ENCODE results near the gene CD80. TPM values are rescaled to one million over a fixed set of nuclear protein-coding genes. Genes with fewer than 3 reads are reported as not detected.

The CD80 gene
- polyA plus RNA-seq, 1 donor (not counting 4 experiments of a cell fraction or from before 2014, with no cell fraction given) = not detected

- DNase-seq (ENCODE audit: low read depth, low spot score) (no peak), FAIRE-seq (no peak)
- TF ChIP-seq EZH2 (IDR thresholded peaks at IDR 0.05; ENCODE audit: low read length) (no peak), CTCF (optimal IDR thresholded peaks at IDR 0.05 in 1 of 3, IDR thresholded peaks at IDR 0.05 in 1 of 3, conservative IDR thresholded peaks at IDR 0.05 in 1 of 3; ENCODE audit: extremely low read depth in 1 of 3, insufficient read depth in 2 of 3, low read length in 3 of 3) (no peak)
- no peaks in the 10 kb centered on the region for H3K9me3 ChIP-seq (ENCODE audit: control insufficient read depth, low read depth, low read length)
- H2AFZ ChIP-seq (ENCODE audit: control insufficient read depth, low read length) = no peak overlapping the region
- H4K20me1 ChIP-seq (ENCODE audit: control insufficient read depth, extremely low read depth, insufficient read depth, low read length) = no peaks in the 10 kb centered on the region
- no peak overlapping the region for H3K4me3 ChIP-seq (ENCODE audit: control insufficient read depth in 2 of 3, extremely low read depth in 1 of 3, insufficient read depth in 2 of 3, low read depth in 1 of 3, low read length in 3 of 3)
- H3K9me1 ChIP-seq (ENCODE audit: control insufficient read depth, extremely low read depth, insufficient read depth, low read length) = no peaks in the 10 kb centered on the region
- H3K79me2 ChIP-seq (ENCODE audit: control insufficient read depth, insufficient read depth, low read length) = peaks cover 9% of the 10 kb centered on the region
- no peak overlapping the region for H3K27ac ChIP-seq (ENCODE audit: control insufficient read depth, insufficient read depth, low read length)
- dilution Hi-C loops (cut with MboI; ENCODE audit: extremely low pct_ligation_motif_present, low sequenced_read_pairs) = no loop called here
- no peak overlapping the region for H3K4me2 ChIP-seq (ENCODE audit: control insufficient read depth, extremely low read depth, insufficient read depth, low read depth, low read length)
- no peaks in the 10 kb centered on the region for H3K4me1 ChIP-seq (ENCODE audit: control insufficient read depth, extremely low read depth, insufficient read depth, low read length)
- no peak overlapping the region for H3K9ac ChIP-seq (ENCODE audit: control insufficient read depth, extremely low read depth, insufficient read depth, low read length)
- H3K27me3 ChIP-seq (ENCODE audit: control insufficient read depth, extremely low read depth, insufficient read depth, low read length) = no peaks in the 10 kb centered on the region
- peaks cover 6 to 12% of the 10 kb centered on the region in 2 experiments for H3K36me3 ChIP-seq (ENCODE audit: control insufficient read depth in 2 of 2, extremely low read depth in 1 of 2, insufficient read depth in 2 of 2, low read length in 2 of 2)
These were observed 52.8 kb downstream of the CD80 start for GRCh38 chr3:119506631-119507030.

- Histone ChIP-seq H4K20me1 (ENCODE audit: control insufficient read depth, extremely low read depth, insufficient read depth, low read length) (no peaks in the 10 kb centered on the region), H3K36me3 (ENCODE audit: control insufficient read depth in 2 of 2, extremely low read depth in 1 of 2, insufficient read depth in 2 of 2, low read length in 2 of 2) (peaks cover 3 to 6% of the 10 kb centered on the region in 2 experiments), H3K27ac (ENCODE audit: control insufficient read depth, insufficient read depth, low read length) (no peak overlapping the region), H3K79me2 (ENCODE audit: control insufficient read depth, insufficient read depth, low read length) (peaks cover 33% of the 10 kb centered on the region), H3K4me1 (ENCODE audit: control insufficient read depth, extremely low read depth, insufficient read depth, low read length) (peaks cover 21% of the 10 kb centered on the region), H3K9me3 (ENCODE audit: control insufficient read depth, low read depth, low read length) (no peaks in the 10 kb centered on the region), H3K9ac (ENCODE audit: control insufficient read depth, extremely low read depth, insufficient read depth, low read length) (no peak overlapping the region), H3K4me2 (ENCODE audit: control insufficient read depth, extremely low read depth, insufficient read depth, low read depth, low read length) (peak overlapping the region; percentile 69), H3K27me3 (ENCODE audit: control insufficient read depth, extremely low read depth, insufficient read depth, low read length) (no peaks in the 10 kb centered on the region), H2AFZ (ENCODE audit: control insufficient read depth, low read length) (no peak overlapping the region), H3K4me3 (ENCODE audit: control insufficient read depth in 2 of 3, extremely low read depth in 1 of 3, insufficient read depth in 2 of 3, low read depth in 1 of 3, low read length in 3 of 3) (no peak overlapping the region), H3K9me1 (ENCODE audit: control insufficient read depth, extremely low read depth, insufficient read depth, low read length) (no peaks in the 10 kb centered on the region)
- FAIRE-seq = no peak
- TF ChIP-seq CTCF (optimal IDR thresholded peaks at IDR 0.05 in 1 of 3, IDR thresholded peaks at IDR 0.05 in 1 of 3, conservative IDR thresholded peaks at IDR 0.05 in 1 of 3; ENCODE audit: extremely low read depth in 1 of 3, insufficient read depth in 2 of 3, low read length in 3 of 3) = no peak
- DNase-seq (ENCODE audit: low read depth, low spot score) = no peak
- dilution Hi-C loops (cut with MboI; ENCODE audit: extremely low pct_ligation_motif_present, low sequenced_read_pairs) = no loop called here
These were observed 58.5 kb downstream of the CD80 start for GRCh38 chr3:119500901-119501300.
